Embryonic facial prominence (tissue), 1 donor: ENCODE measurements around the gene UNC5B.

ENCODE experiments used
- DNase-seq: peaks from one replicate; pipeline ENCODE4 v3.0.0-alpha.2; 2016; ENCODE audit errors: extremely low spot score

The UNC5B gene

DNA sequence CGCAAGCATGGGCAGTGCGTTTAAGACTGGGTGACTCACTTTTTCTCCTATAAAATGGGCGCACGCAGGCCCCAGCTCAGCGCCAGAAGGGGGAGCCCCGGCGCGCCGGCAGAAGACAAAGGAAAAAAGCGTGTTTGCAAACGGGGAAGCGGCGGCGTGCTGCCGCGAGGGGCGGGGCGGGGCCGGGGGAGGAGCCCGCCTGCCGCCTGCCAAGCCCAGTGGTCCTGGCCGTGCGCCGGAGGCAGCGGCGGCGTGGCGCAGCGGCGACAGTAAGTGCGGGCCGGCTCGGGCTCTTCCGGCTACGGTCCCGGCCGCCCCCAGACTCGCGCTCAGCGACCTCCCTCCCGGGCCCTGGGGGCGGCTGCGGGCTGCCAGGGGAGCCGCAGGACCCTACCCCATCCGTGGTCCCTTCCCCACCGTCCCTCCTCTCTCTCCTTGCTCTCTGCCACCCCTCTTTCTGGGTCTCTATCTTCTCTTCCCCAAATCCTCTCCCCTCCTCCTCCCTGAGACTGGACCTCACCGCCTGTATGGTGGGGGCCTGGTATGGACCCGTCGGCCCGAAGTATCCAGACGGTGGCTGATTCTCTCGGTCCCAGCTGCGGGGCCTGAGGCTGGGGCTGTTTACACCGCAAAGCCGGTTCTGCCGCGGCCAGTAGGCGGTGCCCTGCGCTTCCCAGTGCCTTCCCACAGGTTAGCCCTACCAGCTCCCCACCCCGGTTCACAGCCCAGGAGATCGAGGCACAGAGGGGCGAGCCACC is 106.9 kb downstream of the UNC5B start, which contains the start of gene SLC29A3:
Gene SLC29A3 (plus strand): TSS at position 218 of the 758 bp plus-strand sequence. CDS start 51 bp downstream, at position 269.
- peak; percentile 74 for DNase-seq

GRCh38 chr10:71319800-71320392 is 107.5 kb downstream of the UNC5B start:
- DNase-seq: no peak

DNA sequence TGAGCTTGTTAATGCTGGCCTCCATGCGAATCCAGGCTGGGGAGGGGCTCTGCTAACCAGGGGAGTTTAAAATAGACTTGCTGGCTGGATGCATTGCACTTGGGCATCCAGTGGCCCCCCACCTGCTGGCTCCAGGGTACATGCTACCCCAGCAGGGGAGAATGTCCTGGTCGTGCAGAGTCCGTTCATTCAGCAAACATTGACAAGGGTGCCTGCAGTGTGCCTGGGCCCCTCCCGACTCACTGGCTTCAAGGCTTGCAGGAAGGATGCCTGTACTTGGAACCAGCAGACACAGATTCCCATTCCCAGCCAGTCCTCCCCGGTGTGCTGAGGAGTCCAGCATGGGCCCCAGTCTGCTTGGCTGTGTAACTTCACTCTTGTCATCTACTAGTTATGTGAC is 108.2 kb downstream of the UNC5B start:
- DNase-seq: no peak

GRCh38 chr10:71321386-71321785 is 109.0 kb downstream of the UNC5B start:
- DNase-seq: no peak

GRCh38 chr10:71323407-71323806 is 111.0 kb downstream of the UNC5B start:
- DNase-seq: no peak

DNA sequence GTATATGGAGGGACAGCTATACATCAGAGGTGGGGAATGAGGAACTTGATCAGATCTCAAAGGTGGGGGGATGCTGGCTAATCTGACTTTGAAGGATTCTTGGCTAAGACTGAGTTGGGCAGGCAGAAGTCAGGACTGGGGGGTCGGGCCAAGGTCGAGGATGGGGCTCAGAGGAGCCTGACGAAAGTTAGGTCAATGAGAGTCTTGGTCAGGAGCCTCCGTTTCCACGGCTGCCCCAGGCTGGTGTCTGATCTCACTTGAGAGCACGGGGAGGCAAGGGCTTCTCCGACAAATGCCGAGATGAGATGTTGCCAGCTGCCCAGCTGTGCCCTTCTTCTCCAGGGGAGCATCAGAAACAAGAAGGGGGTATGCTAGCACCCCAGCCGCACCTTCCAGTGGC is 112.4 kb downstream of the UNC5B start:
- DNase-seq: no peak

DNA sequence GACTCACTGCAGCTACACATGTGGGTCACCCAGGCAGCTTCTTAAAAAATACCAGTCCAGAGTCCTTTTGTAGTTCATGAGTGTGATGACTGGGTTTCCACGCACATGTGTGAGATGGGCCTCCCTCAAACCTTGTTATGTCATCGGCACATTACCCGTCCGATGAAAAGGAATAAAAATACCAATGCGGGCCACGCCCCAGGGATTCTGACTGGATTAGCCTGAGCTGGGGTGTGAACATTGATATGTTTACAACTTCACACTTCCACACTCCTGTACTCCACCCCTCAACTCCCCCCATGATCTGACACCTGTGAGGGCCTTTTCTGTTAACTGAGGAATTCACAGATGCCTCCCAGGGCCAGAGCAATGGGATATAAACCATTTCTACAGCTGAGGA is 112.9 kb downstream of the UNC5B start:
- no peak for DNase-seq

GRCh38 chr10:71326464-71326881 is 114.1 kb downstream of the UNC5B start:
- no peak for DNase-seq

DNA sequence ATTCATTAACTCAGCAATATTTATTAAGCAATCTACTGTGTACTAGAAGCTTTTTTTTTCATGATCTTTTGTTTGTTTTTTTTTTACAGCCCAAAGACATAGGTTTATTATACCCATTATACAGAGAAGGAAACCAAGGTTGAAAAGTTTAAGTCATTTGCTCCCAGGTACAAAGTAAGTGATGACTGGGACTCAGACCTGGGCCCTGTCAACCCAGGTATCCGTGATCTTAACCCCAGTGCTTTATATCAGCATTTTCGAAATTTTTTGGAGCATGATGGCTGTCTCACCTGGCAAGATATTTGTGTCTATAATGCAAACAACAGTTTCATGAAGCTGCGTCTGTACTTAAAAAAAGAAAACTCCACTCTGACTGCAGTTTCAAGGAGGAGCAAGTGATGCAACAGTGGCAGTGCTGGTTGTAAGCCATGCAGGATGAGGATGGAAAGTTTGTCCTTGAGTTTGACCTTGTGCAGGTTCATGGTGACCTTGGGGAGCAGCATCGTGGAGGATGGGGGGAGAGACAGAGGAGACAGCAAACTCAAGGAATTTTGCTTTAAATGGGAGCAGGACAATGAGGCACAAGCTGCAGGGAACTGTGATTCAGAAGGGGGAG is 118.5 kb downstream of the UNC5B start:
- DNase-seq: no peak

DNA sequence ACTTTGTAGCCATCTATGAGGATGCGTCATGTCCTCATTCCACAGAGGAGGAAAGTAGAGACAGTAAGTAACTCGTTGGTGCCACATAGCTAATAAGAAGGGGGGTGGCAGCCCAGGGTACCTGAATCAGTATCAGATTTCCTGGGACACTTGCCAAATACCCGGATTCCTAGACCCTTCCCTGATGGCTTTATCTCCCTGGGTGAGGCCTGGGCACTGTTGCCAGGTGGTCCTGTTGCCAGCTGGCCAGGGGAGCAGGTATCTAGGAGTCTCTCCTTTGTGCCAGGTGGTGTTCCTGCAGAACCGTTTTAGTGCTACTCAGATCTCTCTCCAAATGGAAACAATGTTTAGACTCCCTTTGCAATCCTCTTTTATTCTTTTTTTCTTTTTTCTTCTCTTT is 119.4 kb downstream of the UNC5B start:
- no peak for DNase-seq

- DNase-seq: no peak
Measured at GRCh38 chr10:71332466-71332865, 120.1 kb downstream of the UNC5B start.

GRCh38 chr10:71333129-71333887 is 120.9 kb downstream of the UNC5B start:
- no peak for DNase-seq

DNA sequence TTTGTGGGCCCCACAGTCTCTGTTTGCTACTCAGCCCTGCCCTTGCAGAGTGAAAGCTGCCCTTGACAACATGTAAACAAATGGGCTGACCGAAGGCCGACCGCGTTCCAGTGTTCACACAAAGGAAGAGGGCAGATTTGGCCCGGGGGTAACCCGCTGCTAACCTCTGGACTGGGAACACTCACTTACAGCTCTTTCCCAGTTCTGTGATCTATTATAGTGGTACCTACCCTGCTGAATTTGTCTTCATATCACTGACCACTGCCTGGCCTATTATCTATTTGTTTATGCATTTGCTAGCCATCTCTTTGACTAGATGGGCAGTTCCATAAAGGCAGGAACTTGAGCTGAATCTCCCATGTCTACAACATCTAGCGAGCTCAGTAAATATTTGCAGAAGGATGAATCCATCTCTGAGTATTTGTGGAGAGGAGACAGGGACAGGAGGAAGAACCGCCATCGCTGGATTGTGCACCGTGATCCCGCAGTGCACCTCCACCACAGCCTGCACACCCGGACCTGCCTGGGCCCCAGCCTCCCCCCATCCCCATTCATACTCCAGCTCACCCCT is 121.9 kb downstream of the UNC5B start:
- no peak for DNase-seq

DNA sequence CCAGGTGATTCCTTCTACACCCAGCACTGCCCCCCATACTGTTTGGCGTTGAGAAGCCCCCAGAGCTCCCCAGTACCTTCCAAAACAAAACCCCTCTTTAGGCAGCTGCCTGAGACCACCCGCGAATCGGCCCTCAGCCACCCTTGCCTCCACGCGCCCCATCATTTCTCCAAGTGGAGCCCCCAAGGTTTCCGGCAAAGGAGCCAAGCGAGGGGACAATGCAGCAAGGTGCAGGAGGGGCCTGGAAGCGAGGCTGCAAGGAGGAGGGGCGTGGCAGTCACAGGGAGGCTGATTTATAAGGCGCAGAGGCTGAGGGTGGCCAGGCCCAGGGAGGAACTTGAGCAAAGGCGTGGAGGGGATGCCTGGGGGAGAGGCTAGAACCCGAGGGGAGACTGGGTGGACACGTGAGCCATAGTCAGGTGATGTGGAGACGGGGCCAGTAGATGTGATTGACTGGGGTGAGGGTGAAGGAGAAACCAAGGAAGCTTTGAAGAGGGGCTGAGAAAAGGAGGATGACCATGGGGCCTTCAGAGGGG is 122.9 kb downstream of the UNC5B start:
- DNase-seq: no peak

GRCh38 chr10:71336632-71337031 is 124.3 kb downstream of the UNC5B start:
- DNase-seq: no peak

GRCh38 chr10:71337219-71337701 is 124.9 kb downstream of the UNC5B start:
- DNase-seq: no peak

- no peak for DNase-seq
Measured at GRCh38 chr10:71338728-71339495, 126.5 kb downstream of the UNC5B start.

GRCh38 chr10:71339796-71340589 is 127.6 kb downstream of the UNC5B start:
- no peak for DNase-seq

DNA sequence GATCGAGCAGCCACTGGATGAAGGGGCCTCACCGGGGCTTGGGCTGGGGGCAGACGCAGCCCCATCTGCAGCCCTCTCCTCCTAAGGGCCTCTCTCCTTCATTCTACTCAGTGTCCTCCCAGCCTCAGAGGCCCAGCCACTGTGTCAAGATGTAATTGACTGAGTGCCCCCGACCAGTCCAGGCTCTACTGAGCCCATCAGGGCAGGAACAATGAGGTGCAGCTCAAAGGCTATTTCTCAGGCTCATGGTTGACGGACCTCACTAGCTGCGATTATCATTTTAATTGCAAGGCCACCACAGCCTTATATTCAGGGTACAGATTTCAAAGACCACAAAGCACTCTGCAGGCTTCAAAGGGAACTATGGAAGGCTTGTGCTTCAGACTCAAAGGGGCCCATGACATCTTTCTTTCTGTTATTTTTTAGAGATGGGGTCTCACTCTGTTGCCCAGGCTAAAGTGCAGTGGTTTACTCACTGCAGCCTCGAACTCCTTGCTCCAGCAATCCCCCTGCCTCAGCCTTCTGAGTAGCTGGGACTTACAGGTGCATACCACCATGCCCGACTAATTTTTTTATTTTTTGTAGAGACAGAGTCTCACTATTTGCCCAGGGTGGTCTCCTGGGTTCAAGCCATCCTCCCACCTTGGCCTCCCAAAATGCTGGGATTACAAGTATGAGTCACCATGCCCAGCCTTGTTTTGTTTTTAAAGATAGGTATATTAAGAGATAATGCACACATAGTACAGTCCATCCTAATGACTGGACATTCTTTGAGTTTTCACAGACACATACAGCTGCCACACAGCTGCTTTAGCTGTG is 130.4 kb downstream of the UNC5B start:
- DNase-seq: no peak
